Fibroblast of skin of back (primary cell): ENCODE measurements around the gene TXNRD2.
"Not testable (repeated sequence)": the region's sequence is repeated elsewhere in the genome, so short reads cannot be mapped to it uniquely, and the experiment has no call there.

Experiments
- DNase-seq: peaks from one replicate; pipeline ENCODE4 v3.0.0-alpha.2; 2013

TXNRD2 gene

GRCh38 chr22:19948057-19948760, 6.6 kb upstream of the TXNRD2 start:
- no peak for DNase-seq

DNA sequence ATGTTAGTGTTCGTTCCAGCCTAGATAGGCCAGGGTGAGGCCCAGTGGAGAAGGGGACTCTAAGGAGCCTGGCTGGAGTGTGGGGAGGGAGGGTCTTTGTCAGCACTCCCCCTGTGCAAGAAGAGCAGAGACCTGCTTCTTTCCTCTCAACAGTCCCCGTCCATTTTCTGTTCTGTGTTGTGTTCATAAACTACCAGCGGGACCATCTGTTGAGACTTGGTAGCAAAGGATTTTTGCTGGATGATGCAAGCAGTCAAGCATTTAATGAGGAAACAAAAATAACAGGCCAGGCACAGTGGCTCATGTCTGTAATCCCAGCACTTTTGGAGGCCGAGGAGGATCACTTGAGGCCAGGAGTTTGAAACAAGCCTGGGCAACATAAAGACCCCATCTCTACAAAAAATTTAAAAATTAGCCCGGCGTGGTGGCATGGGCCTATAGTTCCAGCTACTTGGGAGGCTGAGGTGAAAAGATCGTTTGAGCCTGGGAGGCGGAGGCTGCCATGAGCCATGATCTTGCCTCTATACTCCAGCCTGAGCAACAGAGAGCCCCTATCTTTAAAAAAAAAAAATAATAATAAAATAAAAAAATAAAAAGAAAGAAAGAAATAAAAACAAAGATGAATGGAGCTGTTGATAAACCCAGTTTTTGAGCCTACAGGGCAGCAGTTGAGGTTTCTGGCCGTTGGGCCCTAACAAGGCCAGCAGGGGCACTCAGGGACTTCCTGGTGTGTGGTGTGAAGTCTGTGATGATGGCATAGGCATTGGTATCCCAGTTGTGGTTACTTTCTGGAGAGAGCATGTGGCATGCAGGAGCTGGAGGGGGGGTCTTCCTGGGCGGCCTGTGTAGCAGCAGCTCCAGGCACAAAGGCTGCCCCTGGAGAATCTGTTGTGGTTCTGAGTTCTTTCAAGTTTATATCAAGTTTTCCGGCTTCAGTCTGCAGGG, 1.7 kb upstream of the TXNRD2 start:
- peak; percentile 97 for DNase-seq

DNA sequence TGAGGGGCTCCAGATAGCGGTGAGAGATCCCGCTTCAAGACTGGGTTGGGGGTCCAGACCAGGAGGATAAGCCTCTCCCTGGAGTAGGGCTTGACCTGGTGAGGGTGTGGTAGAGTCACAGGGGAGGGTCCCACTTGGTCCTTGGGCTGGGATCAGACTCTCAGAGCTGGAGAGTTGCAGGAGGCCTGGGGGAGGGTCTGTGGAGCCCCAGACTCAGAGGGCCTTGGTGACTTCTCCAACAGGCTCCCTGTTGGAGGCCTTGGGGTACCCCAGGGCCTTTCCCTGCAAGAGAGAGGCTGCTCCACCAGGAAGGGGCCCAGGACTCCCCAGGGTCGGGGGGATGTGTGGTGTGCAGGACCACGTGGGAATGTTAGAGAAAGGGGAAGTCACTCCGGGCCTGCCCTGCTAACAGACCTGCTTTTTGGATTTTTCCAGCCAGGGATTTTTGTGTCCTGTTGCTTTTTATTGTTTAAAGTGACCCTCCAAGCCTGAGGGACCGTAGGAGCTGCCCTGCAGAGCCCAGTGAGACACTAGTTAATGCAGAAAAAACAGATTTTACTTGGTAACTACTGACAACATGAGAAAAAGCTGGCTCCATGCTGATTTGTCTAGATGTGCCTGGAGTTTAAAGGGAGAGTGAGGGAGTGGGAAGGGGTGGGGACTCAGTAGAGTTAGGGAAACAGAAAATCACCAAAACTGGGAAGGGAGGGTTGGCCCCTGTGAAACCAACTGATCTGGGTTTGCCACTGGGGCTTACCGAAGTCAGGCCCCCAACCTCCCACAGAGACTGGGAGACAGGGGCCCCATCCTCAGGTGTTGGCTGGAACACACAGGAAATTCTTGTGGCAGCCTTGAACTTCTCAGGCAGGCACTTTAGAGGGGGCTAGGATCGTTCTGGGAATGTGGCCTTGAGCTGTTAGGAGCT, 801 bp upstream of the TXNRD2 start:
- DNase-seq = peak; percentile 81

GRCh38 chr22:19940536-19941364, 868 bp downstream of the TXNRD2 start:
- peak; percentile 9 for DNase-seq

- no peak for DNase-seq
Observed at GRCh38 chr22:19937616-19938473, 3.8 kb downstream of the TXNRD2 start.

GRCh38 chr22:19936513-19936912, 5.1 kb downstream of the TXNRD2 start:
- DNase-seq = no peak

DNA sequence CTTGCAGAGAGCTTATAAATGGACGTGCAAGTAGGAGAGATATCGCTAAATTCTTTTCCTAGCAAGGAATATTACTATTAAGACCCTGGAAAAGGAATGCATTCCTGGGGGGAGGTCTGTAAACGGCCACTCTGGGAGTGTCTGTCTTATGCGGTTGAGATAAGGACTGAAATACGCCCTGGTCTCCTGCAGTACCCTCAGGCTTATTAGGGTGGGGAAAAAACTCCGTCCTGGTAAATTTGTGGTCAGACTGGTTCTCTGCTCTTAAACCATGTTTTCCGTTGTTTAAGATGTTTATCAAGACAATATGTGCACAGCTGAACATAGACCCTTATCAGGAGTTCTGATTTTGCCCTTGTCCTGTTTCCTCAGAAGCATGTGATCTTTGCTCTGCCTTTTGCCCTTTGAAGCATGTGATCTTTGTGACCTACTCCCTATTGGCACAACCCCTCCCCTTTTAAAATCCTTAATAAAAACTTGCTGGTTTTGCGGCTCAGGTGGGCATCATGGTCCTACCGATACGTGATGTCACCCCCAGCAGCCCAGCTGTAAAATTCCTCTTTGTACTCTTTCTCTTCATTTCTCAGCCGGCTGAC, 6.4 kb downstream of the TXNRD2 start:
- DNase-seq = not testable (repeated sequence)

GRCh38 chr22:19933341-19934241, 8.0 kb downstream of the TXNRD2 start:
- no peak for DNase-seq

GRCh38 chr22:19932367-19933206, 9.0 kb downstream of the TXNRD2 start:
- no peak for DNase-seq

DNA sequence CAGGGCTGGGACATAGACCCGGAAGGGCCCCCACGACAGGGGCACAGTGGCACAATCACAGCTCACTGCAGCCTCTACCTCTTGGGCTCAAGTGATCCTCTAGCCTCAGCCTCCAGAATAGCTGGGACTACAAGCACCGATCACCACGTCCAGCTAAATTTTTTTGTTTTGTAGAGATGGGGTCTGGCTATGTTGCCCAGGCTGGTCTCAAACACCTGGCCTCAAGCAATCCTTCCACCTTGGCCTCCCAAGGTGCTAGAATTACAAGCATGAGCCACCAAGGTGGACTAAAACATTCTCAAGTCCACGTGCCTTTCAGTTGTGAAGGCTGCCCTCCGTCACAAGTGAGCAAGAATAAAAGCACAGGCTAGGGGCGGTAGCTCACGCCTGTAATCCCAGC, 10.1 kb downstream of the TXNRD2 start:
- no peak for DNase-seq

DNA sequence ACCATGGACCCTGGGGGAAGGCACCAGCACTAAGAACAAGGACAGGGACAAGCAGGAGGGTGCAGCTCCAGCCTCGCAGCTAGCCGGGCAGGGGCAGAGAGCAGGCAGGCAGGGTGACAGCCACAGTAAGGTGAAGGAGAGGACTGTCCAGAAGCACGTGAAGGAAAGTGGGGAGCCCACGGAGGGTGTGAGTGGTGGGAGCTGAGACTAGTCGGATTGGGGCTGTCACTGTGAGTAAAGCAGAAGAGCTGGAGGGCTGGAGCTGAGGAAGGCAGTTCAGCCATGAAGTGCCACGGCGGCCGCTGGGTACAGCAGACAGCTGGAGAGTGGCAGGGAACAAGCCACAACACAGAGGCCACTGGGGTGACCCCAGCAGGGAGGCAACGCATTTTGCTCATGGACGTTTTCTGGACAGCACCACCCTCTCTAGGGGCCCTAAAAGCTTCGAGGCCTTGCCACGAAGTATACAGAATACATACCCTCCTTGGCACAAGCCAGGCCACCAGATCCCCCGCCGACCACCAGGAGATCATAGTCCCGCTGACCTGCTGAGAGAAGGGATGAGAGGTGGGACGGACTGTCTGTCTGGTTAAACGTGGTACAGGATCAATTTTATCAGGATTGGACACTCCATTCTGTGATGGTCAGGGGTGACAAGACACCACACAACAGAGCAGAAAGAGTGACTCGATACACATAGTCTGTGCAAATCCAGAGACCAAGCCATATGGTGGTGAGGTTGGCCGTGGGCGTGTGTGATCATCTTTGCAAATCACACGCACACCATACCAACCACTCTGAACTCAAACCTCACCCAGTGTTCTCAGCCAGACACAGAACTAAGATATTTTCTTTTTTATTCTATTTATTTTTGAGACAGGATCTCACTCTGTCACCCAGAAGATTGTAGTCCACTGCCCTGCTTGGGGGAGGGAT, 10.8 kb downstream of the TXNRD2 start:
- no peak for DNase-seq

- no peak for DNase-seq
Observed at GRCh38 chr22:19929586-19930550, 11.8 kb downstream of the TXNRD2 start.

GRCh38 chr22:19928207-19928606, 13.4 kb downstream of the TXNRD2 start:
- no peak for DNase-seq

DNA sequence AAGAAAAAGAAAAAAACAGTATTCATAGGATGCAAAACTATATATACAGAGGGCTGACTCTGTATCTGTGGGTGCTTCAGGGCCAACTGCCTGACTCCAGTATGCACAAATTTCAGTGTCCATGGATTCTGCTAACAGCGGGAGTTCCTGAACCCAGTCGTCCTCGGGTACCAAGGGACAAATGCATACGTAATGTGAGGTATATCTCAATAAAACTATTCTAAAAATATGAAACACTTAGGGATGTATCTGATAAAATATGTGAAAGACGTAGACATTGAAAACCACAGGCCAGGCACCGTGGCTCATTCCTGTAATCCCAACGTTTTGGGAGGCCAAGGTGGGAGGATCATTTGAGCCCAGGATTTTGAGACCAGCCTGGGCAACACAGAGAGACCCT, 13.9 kb downstream of the TXNRD2 start:
- DNase-seq = no peak

- DNase-seq = not testable (repeated sequence)
Observed at GRCh38 chr22:19926028-19926427, 15.6 kb downstream of the TXNRD2 start.
